Measurements from ENCODE around the gene STK32B. TPM values are rescaled to one million over a fixed set of nuclear protein-coding genes. Genes with fewer than 3 reads are reported as not detected.

STK32B gene
- total and polyA plus RNA-seq, 9 of the 15 experiments (the other 6 are each of a cell fraction or from before 2014, with no cell fraction given) = 0.03 to 0.20 (median 0.07) TPM; not detected in 2

GRCh38 chr4:5052726-5053425, 1.6 kb downstream of the STK32B start:
- Histone ChIP-seq H3K4me1 (replicated peaks in 1 of 2; ENCODE audit: control insufficient read depth in 2 of 2, insufficient read depth in 2 of 2, low read length in 2 of 2) (peaks cover 7 to 19% of the 10 kb centered on the region in 2 experiments; a peak in 3 of 5 replicates), H2AFZ (ENCODE audit: low read depth, low read length) (no peak overlapping the region), H3K4me2 (ENCODE audit: insufficient read depth, low read length) (no peak overlapping the region), H3K9me1 (ENCODE audit: control insufficient read depth, insufficient read depth, low read length) (no peaks in the 10 kb centered on the region), H4K20me1 (replicated peaks; ENCODE audit: control insufficient read depth, insufficient read depth, low read length) (no peaks in the 10 kb centered on the region), H3K27me3 (ENCODE audit: control insufficient read depth in 2 of 2, insufficient read depth in 2 of 2, low read length in 2 of 2) (peaks cover 0 to 5% of the 10 kb centered on the region in 2 experiments; a peak in 1 of 5 replicates), H3K79me2 (ENCODE audit: control insufficient read depth, insufficient read depth, low read length) (no peaks in the 10 kb centered on the region), H3K9ac (ENCODE audit: insufficient read depth in 1 of 2, low read depth in 2 of 2, low read length in 2 of 2) (no peak overlapping the region), H3K4me3 (no peak overlapping the region), H3K36me3 (ENCODE audit: control insufficient read depth, insufficient read depth, low read length) (no peaks in the 10 kb centered on the region), H3K9me3 (replicated peaks; ENCODE audit: control insufficient read depth, insufficient read depth, low read depth, low read length) (no peaks in the 10 kb centered on the region), H3K27ac (ENCODE audit: extremely low read depth, low read depth, low read length) (no peak overlapping the region)
- in situ Hi-C loops (cut with MboI) (no loop called here), intact Hi-C loops (cut with micrococcal nuclease) (loop anchor here (5.0 kb wide), 1 partner anchor 324 kb away; no protein-coding TSS in a partner anchor)
- FAIRE-seq (no peak), DNase-seq (ENCODE audit: extremely low read depth in 1 of 4, low spot score in 3 of 4) (no peak), ATAC-seq (no peak)
- POLR2A ChIA-PET = interaction anchor here (0.7 to 1.3 kb wide), 3 partner anchors 9 to 12 kb away, joined by 3 to 4 read pairs (median 3); no protein-coding TSS in a partner anchor
- 39% methylated on average over 5 of the region's 6 CpGs for WGBS (ENCODE audit: insufficient coverage, low coverage, missing lambda C conversion rate)
- CTCF ChIA-PET (ENCODE audit: low intra/inter-chr PET ratio) = no interaction called here
- BruUV-seq (replicated peaks) = no TSS peak
- TF ChIP-seq TARDBP (IDR thresholded peaks at IDR 0.05) (no peak), NR2C1 (IDR thresholded peaks at IDR 0.05) (no peak), NR2C1 (tag; IDR thresholded peaks at IDR 0.05) (0 out of 2 replicates have a peak, but pooled peaks have one; percentile 36), JUNB (CRISPR knock-in tag; conservative IDR thresholded peaks at IDR 0.05) (no peak)

DNA sequence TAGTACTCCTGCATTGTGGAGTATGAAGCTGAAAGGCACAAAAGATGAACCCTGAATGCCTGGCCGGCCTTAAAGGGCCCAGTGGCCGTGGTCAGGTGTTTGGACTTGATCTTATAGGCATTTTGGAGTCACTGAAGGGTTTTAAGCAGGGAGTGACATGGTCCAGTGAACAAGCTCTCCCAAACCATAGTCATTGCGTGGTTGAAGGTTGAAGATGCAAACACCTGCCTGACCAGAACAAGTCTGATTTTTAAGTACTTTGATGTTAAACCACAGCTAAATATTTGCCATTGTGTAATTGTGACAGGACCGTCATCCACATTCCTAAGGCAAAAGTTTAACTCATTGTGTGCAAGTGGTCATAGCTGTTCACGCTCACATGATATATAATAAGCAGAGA, 3.3 kb downstream of the STK32B start:
- H3K9me1 ChIP-seq (ENCODE audit: control insufficient read depth, insufficient read depth, low read length) = no peaks in the 10 kb centered on the region
- H3K9ac ChIP-seq (ENCODE audit: insufficient read depth in 1 of 2, low read depth in 2 of 2, low read length in 2 of 2) = no peak overlapping the region
- FAIRE-seq = no peak
- ATAC-seq = no peak
- peaks cover 0 to 5% of the 10 kb centered on the region in 2 experiments; a peak in 1 of 5 replicates for H3K27me3 ChIP-seq (ENCODE audit: control insufficient read depth in 2 of 2, insufficient read depth in 2 of 2, low read length in 2 of 2)
- no TSS peak for BruUV-seq (replicated peaks)
- H3K79me2 ChIP-seq (ENCODE audit: control insufficient read depth, insufficient read depth, low read length) = no peaks in the 10 kb centered on the region
- H3K36me3 ChIP-seq (ENCODE audit: control insufficient read depth, insufficient read depth, low read length) = no peaks in the 10 kb centered on the region
- intact Hi-C loops (cut with micrococcal nuclease) = loop anchor here (5.0 kb wide), 1 partner anchor 323 kb away; no protein-coding TSS in a partner anchor
- H3K4me1 ChIP-seq (replicated peaks in 1 of 2; ENCODE audit: control insufficient read depth in 2 of 2, insufficient read depth in 2 of 2, low read length in 2 of 2) = peaks cover 7 to 19% of the 10 kb centered on the region in 2 experiments; a peak in 3 of 5 replicates
- in situ Hi-C loops (cut with MboI) = no loop called here
- no peak for DNase-seq (ENCODE audit: extremely low read depth in 1 of 4, low spot score in 3 of 4)
- POLR2A ChIA-PET = interaction anchor here (1.0 kb wide), 1 partner anchor 14 kb away, joined by 3 read pairs; no protein-coding TSS in a partner anchor
- H3K27ac ChIP-seq (ENCODE audit: extremely low read depth, low read depth, low read length) = no peak overlapping the region
- H3K9me3 ChIP-seq (replicated peaks; ENCODE audit: control insufficient read depth, insufficient read depth, low read depth, low read length) = no peaks in the 10 kb centered on the region
- no peak overlapping the region for H3K4me3 ChIP-seq
- no peaks in the 10 kb centered on the region for H4K20me1 ChIP-seq (replicated peaks; ENCODE audit: control insufficient read depth, insufficient read depth, low read length)
- WGBS (ENCODE audit: insufficient coverage, low coverage, missing lambda C conversion rate) = 8% methylated on average over 5 of the region's 5 CpGs
- H2AFZ ChIP-seq (ENCODE audit: low read depth, low read length) = no peak overlapping the region
- CTCF ChIA-PET (ENCODE audit: low intra/inter-chr PET ratio) = no interaction called here
- H3K4me2 ChIP-seq (ENCODE audit: insufficient read depth, low read length) = no peak overlapping the region
- TF ChIP-seq RFX1 (IDR thresholded peaks at IDR 0.05) (no peak), U2AF2 (optimal IDR thresholded peaks at IDR 0.05; ENCODE audit: low read depth, low read length) (no peak), ZNF76 (CRISPR knock-in tag; IDR thresholded peaks at IDR 0.05; ENCODE audit: borderline replicate concordance) (no peak), ZNF586 (CRISPR knock-in tag; conservative IDR thresholded peaks at IDR 0.05) (no peak), E2F8 (IDR thresholded peaks at IDR 0.05; ENCODE audit: low read depth, partially characterized antibody) (no peak), ZNF668 (CRISPR knock-in tag; IDR thresholded peaks at IDR 0.05) (no peak), U2AF1 (optimal IDR thresholded peaks at IDR 0.05; ENCODE audit: low read depth, low read length) (no peak), NRF1 (conservative IDR thresholded peaks at IDR 0.05 in 1 of 2, IDR thresholded peaks at IDR 0.05 in 1 of 2) (no peak), SMARCC2 (IDR thresholded peaks at IDR 0.05; ENCODE audit: low read depth) (no peak), GABPB1 (CRISPR knock-in tag; IDR thresholded peaks at IDR 0.05) (no peak)
